NCI-H2227 (cell line): ENCODE data around the gene LEFTY2.
"Not testable (repeated sequence)": the region's sequence is repeated elsewhere in the genome, so short reads cannot be mapped to it uniquely, and the experiment has no call there.

Experiments
- DNase-seq: peaks from one replicate; lab custom pipeline; 2025; ENCODE audit not compliant: unreplicated experiment; lab: John Stamatoyannopoulos, UW

Gene LEFTY2

GRCh38 chr1:225931270-225932136, 9.5 kb downstream of the LEFTY2 start:
- no peak for DNase-seq

GRCh38 chr1:225930566-225930965, 10.5 kb downstream of the LEFTY2 start:
- DNase-seq = no peak

GRCh38 chr1:225929462-225929861, 11.6 kb downstream of the LEFTY2 start:
- DNase-seq = not testable (repeated sequence)

- no peak for DNase-seq
Observed at GRCh38 chr1:225928186-225929175, 12.5 kb downstream of the LEFTY2 start.

- DNase-seq = no peak
Observed at GRCh38 chr1:225926551-225927113, 14.4 kb downstream of the LEFTY2 start.

GRCh38 chr1:225923692-225924555, 17.1 kb downstream of the LEFTY2 start, which contains the start of gene PYCR2:
TSS of gene PYCR2 (minus strand) at chr1:225924250. CDS start at chr1:225924110, 140 bp downstream.
- peak; percentile 98 for DNase-seq

- no peak for DNase-seq
Observed at GRCh38 chr1:225923381-225923691, 17.7 kb downstream of the LEFTY2 start.

GRCh38 chr1:225921734-225922709, 19.0 kb downstream of the LEFTY2 start:
- DNase-seq = no peak

GRCh38 chr1:225919906-225920305, 21.1 kb downstream of the LEFTY2 start:
- DNase-seq = no peak

- DNase-seq = no peak
Observed at GRCh38 chr1:225918280-225918679, 22.7 kb downstream of the LEFTY2 start.

GRCh38 chr1:225917536-225917935, 23.5 kb downstream of the LEFTY2 start:
- no peak for DNase-seq

- DNase-seq = no peak
Observed at GRCh38 chr1:225917101-225917500, 23.9 kb downstream of the LEFTY2 start.

GRCh38 chr1:225915538-225915991, 25.5 kb downstream of the LEFTY2 start:
- peak; percentile 24 for DNase-seq

GRCh38 chr1:225914947-225915346, 26.1 kb downstream of the LEFTY2 start:
- DNase-seq = peak; percentile 6

- DNase-seq = no peak
Observed at GRCh38 chr1:225914391-225914790, 26.6 kb downstream of the LEFTY2 start.

GRCh38 chr1:225911191-225912130, 29.6 kb downstream of the LEFTY2 start:
- no peak for DNase-seq

- no peak for DNase-seq
Observed at GRCh38 chr1:225909477-225909876, 31.5 kb downstream of the LEFTY2 start.

- DNase-seq = no peak
Observed at GRCh38 chr1:225908773-225909172, 32.2 kb downstream of the LEFTY2 start.
